ENCODE results near the gene SATB1. TPM values are rescaled to one million over a fixed set of nuclear protein-coding genes. Genes with fewer than 3 reads are reported as not detected.

Gene SATB1
- 10 to 100 TPM in 4 of 6 experiments, 1 to 10 TPM in 2; 9.3 to 14.9 (median 12.0) TPM for total RNA-seq
- long read RNA-seq, full-length matches to known transcripts, result 1 of 1 reads
- long read RNA-seq, partial matches to known transcripts, result 0 of 1 reads
- long read RNA-seq, other reads (novel, unspliced or antisense), result 0 of 1 reads

GRCh38 chr3:18424729-18425640 is at the start of gene SATB1:
Gene SATB1, minus strand, starts transcription at chr3:18425339. Its CDS starts 4,372 bp downstream, at chr3:18420967.
- intact Hi-C loops (cut with DNase I), result no loop called here
- TF ChIP-seq, protein P1, sequence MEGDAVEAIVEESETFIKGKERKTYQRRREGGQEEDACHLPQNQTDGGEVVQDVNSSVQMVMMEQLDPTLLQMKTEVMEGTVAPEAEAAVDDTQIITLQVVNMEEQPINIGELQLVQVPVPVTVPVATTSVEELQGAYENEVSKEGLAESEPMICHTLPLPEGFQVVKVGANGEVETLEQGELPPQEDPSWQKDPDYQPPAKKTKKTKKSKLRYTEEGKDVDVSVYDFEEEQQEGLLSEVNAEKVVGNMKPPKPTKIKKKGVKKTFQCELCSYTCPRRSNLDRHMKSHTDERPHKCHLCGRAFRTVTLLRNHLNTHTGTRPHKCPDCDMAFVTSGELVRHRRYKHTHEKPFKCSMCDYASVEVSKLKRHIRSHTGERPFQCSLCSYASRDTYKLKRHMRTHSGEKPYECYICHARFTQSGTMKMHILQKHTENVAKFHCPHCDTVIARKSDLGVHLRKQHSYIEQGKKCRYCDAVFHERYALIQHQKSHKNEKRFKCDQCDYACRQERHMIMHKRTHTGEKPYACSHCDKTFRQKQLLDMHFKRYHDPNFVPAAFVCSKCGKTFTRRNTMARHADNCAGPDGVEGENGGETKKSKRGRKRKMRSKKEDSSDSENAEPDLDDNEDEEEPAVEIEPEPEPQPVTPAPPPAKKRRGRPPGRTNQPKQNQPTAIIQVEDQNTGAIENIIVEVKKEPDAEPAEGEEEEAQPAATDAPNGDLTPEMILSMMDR (IDR thresholded peaks at IDR 0.05), result no peak
- TF ChIP-seq POLR2A (IDR thresholded peaks at IDR 0.05), result peak; percentile 59
- ATAC-seq (peak; percentile 67 to 83 (median 76)), DNase-seq (peak; percentile 85 to 87 (median 86))
- Histone ChIP-seq H3K9me3 (no peaks in the 10 kb centered on the region), H3K27me3 (no peaks in the 10 kb centered on the region), H3K27ac (peak within 1 kb of the TSS; percentile 89 to 93 (median 91)), H3K4me1 (peaks cover 0 to 15% (median 5%) of the 10 kb centered on the region in 4 donors), H3K4me3 (peak within 1 kb of the TSS; percentile 52 to 79 (median 62)), H3K36me3 (no peaks in the 10 kb centered on the region)
- WGBS (ENCODE audit: insufficient coverage, low coverage, low lambda C conversion rate, missing lambda C conversion rate), result under 1% methylated on average over 64 of the region's 89 CpGs

- ATAC-seq (no peak), DNase-seq (no peak)
- Histone ChIP-seq H3K27me3 (no peaks in the 10 kb centered on the region), H3K27ac (no peak overlapping the region), H3K36me3 (no peaks in the 10 kb centered on the region), H3K4me3 (no peak overlapping the region), H3K4me1 (no peaks in the 10 kb centered on the region), H3K9me3 (no peaks in the 10 kb centered on the region)
- TF ChIP-seq POLR2A (IDR thresholded peaks at IDR 0.05), result no peak
- TF ChIP-seq, protein P1 (IDR thresholded peaks at IDR 0.05), result no peak
- 38% methylated on average over 2 of the region's 2 CpGs for WGBS (ENCODE audit: insufficient coverage, low coverage, low lambda C conversion rate, missing lambda C conversion rate)
- intact Hi-C loops (cut with DNase I), result no loop called here
Observed at GRCh38 chr3:18474202-18474601, 49.1 kb upstream of the SATB1 start.

DNA sequence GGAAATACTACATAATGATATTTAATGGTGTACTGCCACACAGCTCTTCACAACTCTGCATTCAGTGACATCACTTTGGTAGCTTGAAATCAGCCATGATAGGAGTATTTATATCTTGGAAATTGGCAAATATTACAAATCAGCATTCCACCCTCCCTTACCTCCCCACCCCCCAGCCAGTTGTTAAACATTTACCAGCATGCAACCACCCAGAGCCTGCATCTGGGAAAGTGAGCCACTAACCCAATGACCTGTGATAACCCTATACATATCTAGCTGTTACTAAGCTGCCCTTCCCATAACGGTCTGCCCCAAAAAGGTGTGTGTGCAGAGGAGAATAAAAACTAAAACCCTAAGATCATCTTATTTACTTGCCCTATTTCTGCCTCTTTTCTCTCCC is 44.6 kb upstream of the SATB1 start:
- no peak for TF ChIP-seq POLR2A (IDR thresholded peaks at IDR 0.05)
- TF ChIP-seq, protein P1 (IDR thresholded peaks at IDR 0.05), result no peak
- H3K27me3 ChIP-seq, result no peaks in the 10 kb centered on the region
- H3K27ac ChIP-seq, result no peak overlapping the region
- H3K4me1 ChIP-seq, result no peaks in the 10 kb centered on the region
- H3K9me3 ChIP-seq, result no peaks in the 10 kb centered on the region
- H3K36me3 ChIP-seq, result no peaks in the 10 kb centered on the region
- DNase-seq, result peak in 2 of 3 donors; percentile 34 to 47
- peak; percentile 86 to 99 (median 90) for ATAC-seq
- no peak overlapping the region for H3K4me3 ChIP-seq
- intact Hi-C loops (cut with DNase I), result no loop called here
- 18% methylated on average over 1 of the region's 1 CpG for WGBS (ENCODE audit: insufficient coverage, low coverage, low lambda C conversion rate, missing lambda C conversion rate)

DNA sequence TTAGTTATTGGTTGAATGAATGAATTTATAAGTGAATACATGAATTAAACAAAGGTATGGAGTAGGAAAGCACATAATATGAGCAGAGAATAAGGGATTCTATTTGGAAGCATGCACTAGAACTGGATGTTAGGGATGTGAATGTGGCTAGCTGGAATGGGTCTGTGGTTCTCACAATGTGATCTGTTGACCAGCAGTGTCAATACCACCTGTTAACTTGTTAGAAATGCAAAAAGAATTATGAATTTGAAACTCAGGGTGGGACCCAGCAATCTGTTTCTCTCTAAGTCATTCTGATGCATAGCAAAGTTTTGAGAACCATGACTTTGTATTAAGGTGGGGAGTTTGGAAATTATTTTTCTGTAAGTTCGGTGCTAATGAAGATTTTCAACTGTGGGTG is 41.0 kb upstream of the SATB1 start:
- Histone ChIP-seq H3K27ac (no peak overlapping the region), H3K27me3 (no peaks in the 10 kb centered on the region), H3K36me3 (no peaks in the 10 kb centered on the region), H3K4me1 (no peaks in the 10 kb centered on the region), H3K9me3 (no peaks in the 10 kb centered on the region), H3K4me3 (no peak overlapping the region)
- ATAC-seq (no peak), DNase-seq (no peak)
- intact Hi-C loops (cut with DNase I), result no loop called here
- WGBS (ENCODE audit: insufficient coverage, low coverage, low lambda C conversion rate, missing lambda C conversion rate), result 88% methylated on average over 1 of the region's 1 CpG
- TF ChIP-seq POLR2A (IDR thresholded peaks at IDR 0.05), result no peak
- TF ChIP-seq, protein P1 (IDR thresholded peaks at IDR 0.05), result no peak

Measured in right lobe of liver (tissue), 6 donors.